Naive thymus-derived CD4-positive, alpha-beta T cell (primary cell): ENCODE data around the gene SALL4. TPM values are rescaled to one million over a fixed set of nuclear protein-coding genes. Genes with fewer than 3 reads are reported as not detected.
"Not testable (repeated sequence)": the region's sequence is repeated elsewhere in the genome, so short reads cannot be mapped to it uniquely, and the experiment has no call there.

ENCODE experiments used
- ATAC-seq: fragments of 150-1000 bp; cut with Tn5 transposase; 2 replicates; pipeline ENCODE4 v1.10.0; 2021; ENCODE audit warnings: mild to moderate bottlenecking, moderate library complexity
- CTCF ChIA-PET: fragments of 350-600 bp; sonication (Branson Sonifier 250); formaldehyde crosslinking; loops from one replicate; lab custom pipeline; 2021; ENCODE audit warnings: antibody characterized with exemption; lab: Charles Lee
- POLR2A ChIA-PET: fragments of 350-600 bp; sonication (Branson Sonifier 250); formaldehyde crosslinking; loops from one replicate; lab custom pipeline; 2021; ENCODE audit warnings: antibody characterized with exemption, inconsistent platforms; lab: Charles Lee
- DNase-seq, 9 donors: peaks; one replicate each; pipeline versions ENCODE4 v3.0.0 to v3.0.0-alpha.2; 2020 to 2022; ENCODE audit warnings: mixed read lengths in 1 of 9
- H3K27ac ChIP-seq: one replicate; pipeline ENCODE4 v1.7.0; 2013; ENCODE audit warnings: mild to moderate bottlenecking, low read depth, low read length, moderate library complexity
- H3K27me3 ChIP-seq, 2 donors: one replicate each; pipeline ENCODE4 v1.7.0; 2013; ENCODE audit warnings: low read length in 2 of 2, mild to moderate bottlenecking in 2 of 2, moderate library complexity in 2 of 2; ENCODE audit not compliant: control insufficient read depth in 2 of 2, insufficient read depth in 2 of 2
- H3K36me3 ChIP-seq, 3 experiments: 1 replicate in 2 of 3; 2 replicates in 1 of 3; pipeline ENCODE4 v1.7.0; 2013; ENCODE audit warnings: low read length in 3 of 3, mild to moderate bottlenecking in 3 of 3, moderate library complexity in 1 of 3; ENCODE audit not compliant: insufficient read depth in 3 of 3, control insufficient read depth in 2 of 3
- H3K4me1 ChIP-seq, 2 donors: one replicate each; pipeline ENCODE4 v1.7.0; 2013; ENCODE audit warnings: low read length in 2 of 2, mild to moderate bottlenecking in 2 of 2, moderate library complexity in 1 of 2; ENCODE audit not compliant: control insufficient read depth in 2 of 2, insufficient read depth in 2 of 2
- H3K4me3 ChIP-seq: 2 replicates; pipeline ENCODE4 v1.7.0; 2013; ENCODE audit warnings: mild to moderate bottlenecking, low read length
- H3K9me3 ChIP-seq, 3 experiments: 1 replicate in 2 of 3; 2 replicates in 1 of 3; pipeline ENCODE4 v1.7.0; 2013; ENCODE audit warnings: low read length in 3 of 3; ENCODE audit not compliant: control insufficient read depth in 2 of 3
- H3K27ac Mint-ChIP-seq, 9 donors: one replicate each; pipeline ENCODE4 v1.8.0; 2020 to 2022; ENCODE audit warnings: mixed read lengths in 9 of 9, mild to moderate bottlenecking in 8 of 9, moderate library complexity in 5 of 9, inconsistent platforms in 2 of 9
- H3K27me3 Mint-ChIP-seq, 5 donors: one replicate each; pipeline ENCODE4 v1.8.0; 2021 to 2022; ENCODE audit warnings: mixed read lengths in 5 of 5, mild to moderate bottlenecking in 1 of 5
- H3K36me3 Mint-ChIP-seq, 5 donors: one replicate each; pipeline ENCODE4 v1.8.0; 2020 to 2022; ENCODE audit warnings: mixed read lengths in 5 of 5, mild to moderate bottlenecking in 3 of 5, inconsistent platforms in 1 of 5
- H3K4me1 Mint-ChIP-seq, 7 donors: one replicate each; pipeline ENCODE4 v1.8.0; 2020 to 2022; ENCODE audit warnings: mixed read lengths in 7 of 7, mild to moderate bottlenecking in 3 of 7, inconsistent platforms in 1 of 7
- H3K4me3 Mint-ChIP-seq, 10 donors: one replicate each; pipeline ENCODE4 v1.8.0; 2020 to 2022; ENCODE audit warnings: mild to moderate bottlenecking in 10 of 10, mixed read lengths in 10 of 10, moderate library complexity in 6 of 10, inconsistent platforms in 2 of 10
- H3K9me3 Mint-ChIP-seq, 11 donors: one replicate each; pipeline ENCODE4 v1.8.0; 2020 to 2022; ENCODE audit warnings: mixed read lengths in 11 of 11, mild to moderate bottlenecking in 4 of 11, inconsistent platforms in 1 of 11, moderate library complexity in 1 of 11
- intact Hi-C, 2 donors: fragments of 100-400 bp; cut with micrococcal nuclease; formaldehyde crosslinking; loops; one replicate each; pipeline ENCODE4 v1.15.1; 2023
- polyA plus RNA-seq, 2 donors: library from polyadenylated mRNA; unstranded; fragments of 300-500 nt; fragmentation: Illumina TruSeq; gene quantifications; one replicate each; pipeline ENCODE4 v1.2.3, GENCODE V29; 2021
- total RNA-seq, 6 experiments: library from RNA in 5 of 6; stranded (reverse) in 5 of 6; gene quantifications; 1 replicate in 5 of 6; 2 replicates in 1 of 6; pipeline ENCODE4 v1.2.3 and lab custom pipeline; 2021 to 2026

The SALL4 gene
- total and polyA plus RNA-seq, 7 experiments from 2014 or later, result 0.15 to 0.32 (median 0.17) TPM; not detected in 4

- Mint-ChIP-seq H3K27ac (no peak overlapping the region), H3K9me3 (peaks cover 0 to 4% (median 0%) of the 10 kb centered on the region in 11 donors), H3K4me3 (no peak overlapping the region), H3K36me3 (peaks cover 0 to 4% (median 0%) of the 10 kb centered on the region in 5 donors), H3K27me3 (peaks cover 0 to 16% (median 6%) of the 10 kb centered on the region in 5 donors), H3K4me1 (peaks cover 0 to 5% (median 0%) of the 10 kb centered on the region in 7 donors)
- H3K27ac ChIP-seq, result no peak overlapping the region
- H3K4me1 ChIP-seq, result no peaks in the 10 kb centered on the region
- H3K4me3 ChIP-seq, result no peak overlapping the region
- intact Hi-C loops, result no loop called here
- ATAC-seq, result no peak
- H3K36me3 ChIP-seq, result no peaks in the 10 kb centered on the region
- H3K9me3 ChIP-seq, result no peaks in the 10 kb centered on the region
- POLR2A ChIA-PET, result no interaction called here
- H3K27me3 ChIP-seq, result no peaks in the 10 kb centered on the region
- no peak for DNase-seq
- CTCF ChIA-PET, result no interaction called here
Measured at GRCh38 chr20:51740838-51741237, 61.5 kb downstream of the SALL4 start.

- H3K4me1 Mint-ChIP-seq, ATAC-seq, intact Hi-C loops, H3K36me3 Mint-ChIP-seq, H3K4me3 ChIP-seq, H3K27ac Mint-ChIP-seq, H3K9me3 ChIP-seq, H3K4me1 ChIP-seq, POLR2A ChIA-PET, DNase-seq, H3K27me3 ChIP-seq, H3K4me3 Mint-ChIP-seq, H3K36me3 ChIP-seq, H3K27ac ChIP-seq, CTCF ChIA-PET, H3K9me3 Mint-ChIP-seq: not testable (repeated sequence)
- H3K27me3 Mint-ChIP-seq, result peaks cover 0 to 15% (median 4%) of the 10 kb centered on the region in 5 donors
Measured at GRCh38 chr20:51740308-51740707, 62.0 kb downstream of the SALL4 start.

DNA sequence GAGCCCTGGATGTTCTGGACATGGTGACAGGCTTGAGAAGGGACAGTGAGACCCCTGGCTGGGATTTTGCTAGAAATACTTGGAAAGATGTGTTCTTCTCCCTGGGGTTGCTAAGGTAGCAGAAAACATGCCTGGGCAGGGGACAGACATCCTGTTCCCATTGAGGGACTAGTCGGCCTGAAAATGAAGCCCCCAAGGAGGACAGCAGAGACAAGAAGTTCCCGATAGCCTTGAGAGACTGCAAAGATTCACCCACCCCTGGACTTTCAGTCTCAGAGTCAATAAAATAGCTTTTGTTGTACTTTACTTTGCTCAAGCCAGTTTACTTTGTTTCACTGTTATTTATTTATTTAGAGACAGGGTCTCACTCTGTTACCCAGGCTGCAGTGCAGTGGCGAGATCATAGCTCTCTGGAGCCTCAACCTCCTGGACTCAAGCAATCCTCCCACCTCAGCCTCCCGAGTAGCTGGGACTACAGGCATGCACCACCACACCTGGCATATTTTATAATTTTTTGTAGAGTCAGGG is 62.5 kb downstream of the SALL4 start:
- Mint-ChIP-seq H3K9me3 (no peaks in the 10 kb centered on the region), H3K36me3 (no peaks in the 10 kb centered on the region), H3K4me1 (peaks cover 0 to 5% (median 0%) of the 10 kb centered on the region in 7 donors), H3K27ac (no peak overlapping the region), H3K27me3 (peaks cover 0 to 14% (median 4%) of the 10 kb centered on the region in 5 donors), H3K4me3 (no peak overlapping the region)
- no peak overlapping the region for H3K27ac ChIP-seq
- no peaks in the 10 kb centered on the region for H3K36me3 ChIP-seq
- intact Hi-C loops, result no loop called here
- no peak overlapping the region for H3K4me3 ChIP-seq
- DNase-seq (no peak), ATAC-seq (no peak)
- ChIA-PET CTCF (no interaction called here), POLR2A (no interaction called here)
- no peaks in the 10 kb centered on the region for H3K9me3 ChIP-seq
- H3K27me3 ChIP-seq, result no peaks in the 10 kb centered on the region
- no peaks in the 10 kb centered on the region for H3K4me1 ChIP-seq

- Histone ChIP-seq H3K9me3 (no peaks in the 10 kb centered on the region), H3K27ac (no peak overlapping the region), H3K4me3 (no peak overlapping the region), H3K27me3 (no peaks in the 10 kb centered on the region), H3K4me1 (no peaks in the 10 kb centered on the region), H3K36me3 (no peaks in the 10 kb centered on the region)
- Mint-ChIP-seq H3K27me3 (peaks cover 0 to 9% (median 4%) of the 10 kb centered on the region in 5 donors), H3K4me1 (peaks cover 0 to 5% (median 0%) of the 10 kb centered on the region in 7 donors), H3K9me3 (no peaks in the 10 kb centered on the region), H3K36me3 (no peaks in the 10 kb centered on the region), H3K27ac (no peak overlapping the region), H3K4me3 (no peak overlapping the region)
- intact Hi-C loops, result no loop called here
- ATAC-seq, result no peak
- CTCF ChIA-PET, result no interaction called here
- no peak for DNase-seq
- POLR2A ChIA-PET, result no interaction called here
Measured at GRCh38 chr20:51738877-51739447, 63.4 kb downstream of the SALL4 start.

DNA sequence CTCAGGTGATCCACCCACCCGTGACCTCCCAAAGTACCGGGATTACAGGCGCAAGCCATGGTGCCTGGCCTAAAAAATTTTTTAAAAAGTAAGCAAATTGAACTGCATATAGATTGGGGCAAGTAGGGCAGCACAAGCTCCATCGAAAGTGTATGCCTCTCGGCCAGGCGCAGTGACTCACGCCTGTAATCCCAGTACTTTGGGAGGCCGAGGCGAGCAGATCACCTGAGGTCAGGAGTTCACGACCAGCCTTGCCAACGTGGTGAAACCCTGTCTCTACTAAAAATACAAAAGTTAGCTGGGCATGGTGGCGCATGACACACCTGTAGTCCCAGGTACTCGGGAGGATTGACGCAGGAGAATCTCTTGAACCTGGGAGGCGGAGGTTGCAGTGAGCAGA is 64.1 kb downstream of the SALL4 start:
- H3K9me3 Mint-ChIP-seq, CTCF ChIA-PET, H3K4me3 Mint-ChIP-seq, H3K9me3 ChIP-seq, DNase-seq, intact Hi-C loops, H3K27me3 Mint-ChIP-seq, POLR2A ChIA-PET, H3K27me3 ChIP-seq, H3K4me3 ChIP-seq, ATAC-seq, H3K27ac ChIP-seq, H3K4me1 Mint-ChIP-seq, H3K27ac Mint-ChIP-seq, H3K36me3 ChIP-seq, H3K4me1 ChIP-seq, H3K36me3 Mint-ChIP-seq: not testable (repeated sequence)

DNA sequence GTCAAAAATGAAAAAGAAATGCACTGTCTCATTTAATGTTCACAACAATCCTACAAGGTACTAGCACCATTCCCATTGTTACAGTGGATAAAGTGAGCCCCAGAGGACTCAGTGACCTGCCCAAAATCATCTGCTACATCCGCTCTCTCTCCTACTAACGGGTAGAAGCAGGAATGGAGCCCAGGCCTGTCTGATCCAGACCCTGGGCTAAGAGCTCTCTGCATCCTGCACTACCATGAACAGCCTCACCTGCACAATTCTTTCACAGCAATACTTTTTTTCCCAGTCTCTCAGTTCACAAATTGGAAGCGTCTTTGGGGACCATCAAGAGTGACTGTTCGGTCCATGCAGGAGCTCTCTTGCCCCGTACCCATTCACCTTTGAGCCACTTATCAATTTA is 65.4 kb downstream of the SALL4 start:
- H3K36me3 Mint-ChIP-seq, result no peaks in the 10 kb centered on the region
- H3K27me3 Mint-ChIP-seq, result peaks cover 0 to 10% (median 4%) of the 10 kb centered on the region in 5 donors
- Histone ChIP-seq H3K36me3 (no peaks in the 10 kb centered on the region), H3K27ac (no peak overlapping the region), H3K4me3 (no peak overlapping the region), H3K4me1 (no peaks in the 10 kb centered on the region), H3K9me3 (no peaks in the 10 kb centered on the region), H3K27me3 (no peaks in the 10 kb centered on the region)
- H3K27ac Mint-ChIP-seq, result no peak overlapping the region
- CTCF ChIA-PET, result no interaction called here
- H3K4me3 Mint-ChIP-seq, result no peak overlapping the region
- no peak for ATAC-seq
- no peaks in the 10 kb centered on the region for H3K9me3 Mint-ChIP-seq
- POLR2A ChIA-PET, result no interaction called here
- DNase-seq, result no peak
- intact Hi-C loops, result no loop called here
- peaks cover 0 to 4% (median 0%) of the 10 kb centered on the region in 7 donors for H3K4me1 Mint-ChIP-seq
